ENCODE data around the gene TSHZ1.

Gene TSHZ1

DNA sequence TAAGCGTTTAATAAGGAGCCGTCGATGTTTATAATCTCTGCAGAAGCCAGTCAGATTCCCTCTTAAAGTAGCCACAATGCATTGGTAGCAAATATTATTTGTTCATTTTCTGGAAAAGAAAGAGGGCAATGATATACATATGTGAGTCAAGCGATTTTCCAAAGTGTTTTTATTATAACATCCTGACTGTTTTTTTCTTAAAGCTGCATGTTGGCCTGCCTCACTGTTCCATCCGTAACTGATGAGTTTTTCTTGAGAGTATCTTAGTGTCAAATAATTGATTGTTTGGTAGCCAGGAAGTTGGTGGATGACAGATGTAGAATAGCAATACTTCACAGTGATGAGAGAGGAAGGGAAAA lies 3.7 kb downstream of the TSHZ1 start:
- Histone ChIP-seq H3K4me3 (no peak overlapping the region), H3K27me3 (no peaks in the 10 kb centered on the region), H3K4me2 (peak overlapping the region in 9 of 11 experiments; percentile 83 to 96 (median 91); a peak in 10 of 22 replicates), H3K9me3 (replicated peaks in 1 of 11) (no peaks in the 10 kb centered on the region), H3K4me1 (peaks cover 36 to 56% (median 48%) of the 10 kb centered on the region in 10 experiments), H3K36me3 (peaks cover 0 to 6% (median 0%) of the 10 kb centered on the region in 11 experiments; a peak in 1 of 22 replicates), H3K27ac (no peak overlapping the region), H3K9ac (no peak overlapping the region), H4K20me1 (peaks cover 0 to 53% (median 26%) of the 10 kb centered on the region in 11 experiments; a peak in 14 of 22 replicates)
- TF ChIP-seq Cebpa-rat (IDR thresholded peaks at IDR 0.05) = no peak

DNA sequence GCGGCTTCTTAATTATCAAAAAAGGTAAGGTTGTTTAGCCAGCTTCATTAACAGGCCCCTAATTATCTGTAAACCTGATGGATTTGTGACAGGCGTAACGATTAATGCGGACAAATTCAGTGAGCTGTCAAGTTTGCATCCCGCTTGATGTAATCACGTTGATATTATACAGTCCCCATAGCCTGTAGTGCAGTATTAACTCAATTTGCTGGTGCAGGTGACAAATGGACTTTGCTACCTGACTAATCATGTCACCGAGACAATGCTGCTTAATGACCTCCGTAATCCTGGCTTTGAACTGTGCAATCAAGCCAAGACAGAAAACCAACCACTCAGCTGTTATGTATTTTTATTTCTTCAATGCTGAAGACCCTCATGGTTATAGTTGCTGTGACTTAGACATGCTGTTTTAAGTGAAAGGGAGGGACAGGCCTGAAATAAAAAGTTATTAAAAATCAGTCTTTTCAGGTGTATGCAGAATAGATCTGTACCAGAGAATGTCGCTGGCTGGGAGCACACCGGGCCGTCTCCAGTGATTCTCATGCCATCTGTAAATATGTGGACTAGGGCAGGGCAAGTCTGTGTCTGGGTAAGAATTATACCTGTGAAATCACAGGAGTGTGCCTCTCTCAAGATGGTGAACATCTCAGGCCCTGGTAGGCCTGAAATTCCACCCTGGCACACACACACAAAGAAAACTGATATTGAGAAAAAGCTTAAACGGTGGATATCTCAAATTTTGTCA lies 4.3 kb downstream of the TSHZ1 start:
- Histone ChIP-seq H3K4me1 (peaks cover 34 to 54% (median 48%) of the 10 kb centered on the region in 10 experiments), H3K27ac (no peak overlapping the region), H3K9me3 (replicated peaks in 1 of 11) (no peaks in the 10 kb centered on the region), H4K20me1 (peaks cover 0 to 60% (median 31%) of the 10 kb centered on the region in 11 experiments; a peak in 15 of 22 replicates), H3K4me2 (peak overlapping the region in 2 of 11 experiments; percentile 40 to 71; a peak in 2 of 22 replicates), H3K9ac (no peak overlapping the region), H3K4me3 (no peak overlapping the region), H3K27me3 (no peaks in the 10 kb centered on the region), H3K36me3 (peaks cover 0 to 6% (median 0%) of the 10 kb centered on the region in 11 experiments; a peak in 1 of 22 replicates)
- TF ChIP-seq Cebpa-rat (IDR thresholded peaks at IDR 0.05) = no peak

DNA sequence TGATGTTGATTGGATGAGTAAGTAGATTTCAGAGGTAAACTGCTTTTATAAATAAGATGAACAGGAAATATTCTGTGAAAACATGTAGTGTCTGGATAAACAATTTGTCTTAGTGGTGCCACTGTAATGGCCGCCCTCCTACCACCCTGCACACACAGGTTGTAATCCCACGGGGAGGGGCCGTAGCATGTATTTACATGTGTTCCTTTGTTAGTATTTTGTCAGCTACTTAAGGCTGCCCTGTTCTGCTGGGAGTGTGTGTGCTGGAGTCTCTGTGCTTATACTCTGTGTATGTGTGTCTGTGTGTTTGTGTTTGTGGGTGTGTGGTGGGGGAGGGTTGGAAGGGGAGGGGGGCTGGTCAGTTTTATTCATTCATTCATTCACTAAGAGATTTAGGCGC lies 5.1 kb downstream of the TSHZ1 start:
- no peak overlapping the region for H3K9ac ChIP-seq
- no peaks in the 10 kb centered on the region for H3K9me3 ChIP-seq (replicated peaks in 1 of 11)

DNA sequence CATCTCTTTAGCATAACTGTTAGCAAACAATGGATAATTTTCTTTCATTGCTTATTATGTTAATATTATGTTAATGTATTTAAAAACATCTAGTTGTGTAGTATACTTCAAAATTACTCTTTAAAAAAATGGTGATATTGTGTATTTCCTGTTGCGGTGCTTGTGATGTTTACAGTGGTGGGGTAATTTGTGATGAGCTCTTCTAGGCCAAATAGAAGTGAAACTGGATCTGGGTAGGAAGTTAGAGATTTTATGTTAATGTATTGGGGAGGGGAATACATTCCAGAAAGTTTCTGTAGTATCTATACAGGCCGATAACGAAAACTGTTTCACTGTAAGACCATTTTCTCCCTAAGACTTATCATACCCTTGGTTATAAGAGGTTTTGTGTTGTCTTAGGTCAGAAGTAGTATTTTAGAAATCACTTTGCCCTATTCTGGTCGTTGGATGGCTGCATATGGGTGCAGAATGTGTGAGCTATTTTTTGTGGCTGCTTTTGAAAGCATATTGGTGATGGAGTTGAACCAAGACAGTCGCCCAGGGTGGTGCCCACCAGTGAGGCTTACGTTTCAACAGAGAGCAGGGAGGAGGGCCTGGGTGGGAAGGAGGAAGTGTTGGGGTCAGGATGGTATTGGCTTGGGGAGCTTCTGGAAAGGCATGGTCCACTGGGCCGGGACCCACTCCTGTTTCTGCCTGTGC lies 5.8 kb downstream of the TSHZ1 start:
- TF ChIP-seq Cebpa-rat (IDR thresholded peaks at IDR 0.05) = no peak
- H3K4me3 ChIP-seq = no peak overlapping the region
- no peaks in the 10 kb centered on the region for H3K27me3 ChIP-seq
- peak overlapping the region; percentile 9 to 71 (median 51); a peak in 18 of 22 replicates for H3K4me2 ChIP-seq
- H3K9ac ChIP-seq = no peak overlapping the region
- peaks cover 4 to 72% (median 41%) of the 10 kb centered on the region in 11 experiments; a peak in 15 of 22 replicates for H4K20me1 ChIP-seq
- H3K27ac ChIP-seq = peak overlapping the region in 1 of 11 experiments; percentile 20; a peak in 4 of 22 replicates
- H3K9me3 ChIP-seq (replicated peaks in 1 of 11) = no peaks in the 10 kb centered on the region
- H3K4me1 ChIP-seq = peaks cover 28 to 49% (median 42%) of the 10 kb centered on the region in 10 experiments
- H3K36me3 ChIP-seq = peaks cover 0 to 6% (median 0%) of the 10 kb centered on the region in 11 experiments; a peak in 1 of 22 replicates

More for the DNA sequence above, 5.1 kb downstream of the TSHZ1 start:
- H3K27me3 ChIP-seq = no peaks in the 10 kb centered on the region
- H4K20me1 ChIP-seq = peaks cover 1 to 66% (median 38%) of the 10 kb centered on the region in 11 experiments; a peak in 15 of 22 replicates
- H3K4me2 ChIP-seq = peak overlapping the region in 5 of 11 experiments; percentile 40 to 71 (median 66); a peak in 8 of 22 replicates
- H3K36me3 ChIP-seq = peaks cover 0 to 6% (median 0%) of the 10 kb centered on the region in 11 experiments; a peak in 1 of 22 replicates
- TF ChIP-seq Cebpa-rat (IDR thresholded peaks at IDR 0.05) = no peak
- no peak overlapping the region for H3K4me3 ChIP-seq
- peaks cover 28 to 49% (median 42%) of the 10 kb centered on the region in 10 experiments for H3K4me1 ChIP-seq
- no peak overlapping the region for H3K27ac ChIP-seq

DNA sequence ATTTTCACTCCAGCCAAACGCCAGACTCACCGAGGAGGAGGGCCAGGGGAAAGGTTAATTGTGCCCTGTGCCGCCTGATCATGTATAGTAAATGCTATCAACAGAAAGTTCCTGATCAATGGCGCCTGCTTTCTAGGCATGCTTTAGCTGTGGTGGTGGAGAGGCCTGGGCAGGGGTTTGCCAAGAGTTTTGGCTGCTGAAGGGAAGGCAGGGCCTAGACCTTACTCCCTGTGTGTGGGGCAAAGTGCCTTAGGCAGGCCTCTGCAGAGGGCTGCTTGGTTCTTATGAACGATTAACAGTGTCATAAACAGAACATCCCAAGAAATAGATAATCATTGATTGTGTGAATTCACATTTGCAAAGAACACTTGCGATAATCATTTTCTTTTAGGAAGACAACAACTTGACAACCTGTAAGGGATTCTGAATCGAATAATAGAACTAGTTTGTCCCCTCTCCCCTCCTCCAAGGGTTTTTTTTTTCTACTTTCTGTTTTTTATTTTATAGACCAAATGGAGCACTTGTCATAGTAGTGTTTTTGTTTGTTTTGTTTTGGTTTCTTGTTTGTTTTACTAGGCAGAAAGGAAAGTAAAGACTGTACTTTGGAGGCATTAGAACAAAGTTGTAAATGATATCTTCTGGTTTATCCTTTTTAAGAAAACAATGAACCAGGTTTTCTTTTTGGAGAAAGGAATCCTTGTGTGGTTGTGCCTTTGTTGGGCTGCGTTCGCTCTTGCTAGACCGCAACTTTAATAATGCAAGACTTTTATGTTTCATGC lies 6.5 kb downstream of the TSHZ1 start:
- TF ChIP-seq Cebpa-rat (IDR thresholded peaks at IDR 0.05) = no peak
- Histone ChIP-seq H3K4me2 (peak overlapping the region; percentile 9 to 71 (median 51); a peak in 17 of 22 replicates), H3K4me1 (peaks cover 27 to 54% (median 42%) of the 10 kb centered on the region in 10 experiments), H3K9ac (no peak overlapping the region), H3K4me3 (no peak overlapping the region), H3K27ac (peak overlapping the region in 1 of 11 experiments; percentile 20; a peak in 2 of 22 replicates), H4K20me1 (peaks cover 4 to 76% (median 43%) of the 10 kb centered on the region in 11 experiments; a peak in 15 of 22 replicates), H3K27me3 (no peaks in the 10 kb centered on the region), H3K36me3 (peaks cover 0 to 6% (median 0%) of the 10 kb centered on the region in 11 experiments; a peak in 1 of 22 replicates), H3K9me3 (replicated peaks in 1 of 11) (no peaks in the 10 kb centered on the region)

DNA sequence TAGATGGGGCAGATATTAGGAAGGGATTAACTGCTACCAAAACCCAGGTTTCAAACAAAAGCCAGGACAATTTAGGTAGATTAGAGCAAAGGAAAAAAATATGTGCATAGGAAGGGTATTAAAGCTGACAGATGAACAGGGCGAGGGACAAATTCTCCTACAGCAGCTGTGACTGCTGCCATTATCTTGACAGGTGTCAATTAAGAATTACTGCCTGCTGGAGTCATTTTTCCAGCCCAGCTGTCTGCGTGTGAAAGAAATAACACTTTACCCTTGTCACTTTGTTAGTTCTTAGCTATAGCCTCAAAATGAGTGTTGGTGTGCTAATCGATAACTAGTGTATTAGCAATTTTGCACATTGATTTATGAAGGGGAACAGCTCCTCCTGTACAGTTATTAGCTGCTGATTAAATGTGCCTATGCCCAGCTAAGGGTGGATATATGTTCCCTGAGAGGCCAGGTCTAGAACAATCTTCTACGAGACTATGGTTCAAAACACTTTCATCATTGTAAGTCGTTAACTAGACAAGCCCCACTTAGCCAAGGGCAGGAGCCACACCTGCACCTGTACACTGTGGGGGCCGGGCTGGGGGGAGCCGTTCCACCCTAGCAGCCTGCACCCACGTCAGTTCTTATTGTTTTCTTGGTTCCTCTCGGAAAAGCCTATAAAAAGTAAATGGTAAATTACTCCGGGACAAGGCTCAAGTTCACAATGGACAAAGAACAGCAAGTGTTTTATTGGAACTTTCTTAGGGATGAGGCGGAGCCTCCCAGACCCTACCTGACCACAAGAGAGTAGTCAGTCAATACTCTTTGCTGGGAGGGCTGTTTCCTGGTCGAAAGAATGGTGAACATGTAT lies 7.7 kb downstream of the TSHZ1 start:
- no peak overlapping the region for H3K27ac ChIP-seq
- H3K4me3 ChIP-seq = no peak overlapping the region
- no peak for TF ChIP-seq Cebpa-rat (IDR thresholded peaks at IDR 0.05)
- H3K4me2 ChIP-seq = no peak overlapping the region
- no peaks in the 10 kb centered on the region for H3K9me3 ChIP-seq (replicated peaks in 1 of 11)
- peaks cover 23 to 53% (median 35%) of the 10 kb centered on the region in 10 experiments for H3K4me1 ChIP-seq
- H3K9ac ChIP-seq = no peak overlapping the region
- H3K36me3 ChIP-seq = peaks cover 0 to 6% (median 0%) of the 10 kb centered on the region in 11 experiments; a peak in 1 of 22 replicates
- no peaks in the 10 kb centered on the region for H3K27me3 ChIP-seq
- H4K20me1 ChIP-seq = peaks cover 0 to 79% (median 42%) of the 10 kb centered on the region in 11 experiments; a peak in 14 of 22 replicates

DNA sequence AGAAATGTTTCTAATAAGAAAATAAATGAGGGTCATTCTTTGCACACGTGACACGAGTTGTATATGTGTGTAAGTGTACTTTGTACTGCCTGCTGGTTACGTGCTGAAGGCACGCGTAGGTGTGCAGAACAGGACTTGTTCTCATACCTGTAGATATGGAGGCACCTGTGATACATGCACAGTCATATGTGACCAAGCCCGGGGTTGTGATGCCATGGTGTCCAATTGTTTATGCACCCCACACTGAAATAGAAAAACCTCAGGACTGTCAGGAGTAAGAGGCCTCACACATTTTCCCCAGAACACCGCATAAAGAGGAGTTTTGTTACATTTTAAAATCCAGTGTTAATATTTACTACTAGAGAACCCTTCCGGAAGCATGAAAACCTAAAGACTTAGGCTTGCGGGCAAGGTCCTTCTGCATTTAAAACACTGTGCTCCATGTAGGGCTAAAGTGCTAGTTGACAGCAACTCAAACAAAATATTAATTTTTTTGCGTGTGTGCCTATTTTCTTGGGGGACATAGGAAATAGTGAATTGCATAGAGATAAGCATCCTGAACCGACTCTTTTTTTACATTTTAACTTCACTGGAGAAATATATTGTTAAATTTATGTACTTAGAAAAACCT lies 9.3 kb downstream of the TSHZ1 start:
- Histone ChIP-seq H3K4me1 (peaks cover 26 to 52% (median 35%) of the 10 kb centered on the region in 10 experiments), H3K27ac (no peak overlapping the region), H3K36me3 (peaks cover 0 to 5% (median 0%) of the 10 kb centered on the region in 11 experiments; a peak in 1 of 22 replicates), H3K27me3 (no peaks in the 10 kb centered on the region), H3K9me3 (replicated peaks in 1 of 11) (no peaks in the 10 kb centered on the region), H3K9ac (no peak overlapping the region), H4K20me1 (peaks cover 0 to 78% (median 42%) of the 10 kb centered on the region in 11 experiments; a peak in 13 of 22 replicates), H3K4me3 (no peak overlapping the region), H3K4me2 (no peak overlapping the region)
- TF ChIP-seq Cebpa-rat (IDR thresholded peaks at IDR 0.05) = no peak

All from BLaER1 treated with 17β-estradiol and CSF1 and Interleukin-3, amounts not matched to agents 10 nM and 100 nM (cell line).